HG02759 (cell line): ENCODE data around the gene NFATC2.

ENCODE experiments used
- ATAC-seq: cut with Tn5 transposase; IDR thresholded peaks from one replicate; pipeline ENCODE4 v1.9.1; 2021; ENCODE audit warnings: mild to moderate bottlenecking, moderate library complexity; ENCODE audit not compliant: unreplicated experiment

The NFATC2 gene

DNA sequence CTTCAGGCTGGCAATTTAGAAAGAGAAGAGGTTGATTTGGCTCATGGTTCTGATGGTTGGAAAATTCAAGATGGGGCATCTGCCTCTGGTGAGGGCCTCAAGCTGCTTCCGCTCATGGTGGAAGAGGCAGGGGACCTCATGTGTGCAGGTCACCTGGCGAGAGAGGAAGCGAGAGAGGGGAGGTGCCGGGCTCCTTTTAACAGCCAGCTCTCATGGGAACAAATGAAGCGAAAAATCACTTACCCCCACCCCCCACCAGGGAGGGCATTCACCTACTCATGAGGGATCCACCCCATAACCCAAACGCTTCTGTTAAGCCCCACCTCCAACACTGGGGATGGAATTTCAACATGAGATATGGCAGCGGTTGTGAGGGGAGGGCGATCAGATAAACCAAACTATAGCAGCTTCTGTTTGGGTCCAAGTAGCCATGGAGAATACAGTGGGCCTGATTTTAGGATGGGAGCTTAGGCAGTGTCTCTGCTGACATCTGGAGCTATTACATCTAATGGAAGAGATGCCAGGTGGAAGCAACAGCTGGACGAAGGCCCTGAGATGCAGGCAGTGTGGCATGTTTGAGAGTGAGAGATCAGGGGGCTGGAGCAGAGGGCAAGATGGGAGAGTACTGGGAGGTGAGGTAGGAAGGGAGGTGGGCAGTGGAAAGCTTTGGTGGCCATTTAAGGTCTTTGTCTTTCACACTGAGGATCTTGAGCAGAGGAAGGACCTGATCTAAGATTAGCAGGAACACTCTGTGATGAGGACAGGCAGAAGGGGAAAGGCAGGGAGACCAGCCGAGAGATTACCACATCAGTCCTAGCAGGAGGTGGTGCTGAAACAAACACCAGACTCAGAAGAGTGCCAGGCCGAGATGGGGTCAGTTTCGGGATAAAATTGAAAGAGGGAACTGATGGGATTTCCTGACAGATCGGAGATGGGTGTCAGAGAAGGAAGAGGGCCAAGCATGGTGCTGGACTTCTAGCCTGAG, 161.8 kb downstream of the NFATC2 start:
- ATAC-seq = no peak

DNA sequence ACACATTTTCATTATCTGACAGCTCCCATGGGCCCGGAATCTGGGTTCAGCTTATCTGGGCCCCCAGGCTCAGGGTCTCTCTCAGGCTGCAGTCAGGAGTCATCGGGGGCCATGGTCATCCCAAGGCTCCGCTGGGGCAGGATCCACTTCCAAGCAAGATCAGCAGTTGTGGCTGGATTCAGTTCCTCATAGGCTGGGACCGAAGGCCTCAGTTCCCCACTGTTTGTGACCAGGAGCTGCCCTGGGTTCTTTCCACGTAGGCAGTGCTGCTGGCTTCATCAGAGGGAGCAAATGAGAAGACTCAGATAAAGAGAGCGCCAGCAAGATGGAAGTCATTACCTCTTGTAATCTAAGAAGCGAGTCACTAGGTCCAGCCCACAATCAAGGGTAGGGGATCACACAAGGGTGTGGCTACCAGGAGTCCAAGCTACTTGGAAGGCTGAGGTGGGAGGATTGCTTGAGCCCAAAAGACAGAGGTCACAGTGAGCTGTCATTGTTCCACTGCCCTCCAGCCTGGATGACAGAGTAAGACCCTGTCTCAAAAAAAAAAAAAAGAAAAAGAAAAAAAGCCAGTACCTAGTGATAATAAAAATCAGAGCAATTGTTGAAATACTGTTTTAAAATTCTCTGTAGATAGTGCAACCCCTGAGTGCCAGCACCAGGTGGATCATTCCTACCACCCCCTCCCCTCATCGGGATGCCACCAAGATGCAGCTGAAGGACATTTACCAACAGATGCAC, 162.7 kb downstream of the NFATC2 start:
- no peak for ATAC-seq

DNA sequence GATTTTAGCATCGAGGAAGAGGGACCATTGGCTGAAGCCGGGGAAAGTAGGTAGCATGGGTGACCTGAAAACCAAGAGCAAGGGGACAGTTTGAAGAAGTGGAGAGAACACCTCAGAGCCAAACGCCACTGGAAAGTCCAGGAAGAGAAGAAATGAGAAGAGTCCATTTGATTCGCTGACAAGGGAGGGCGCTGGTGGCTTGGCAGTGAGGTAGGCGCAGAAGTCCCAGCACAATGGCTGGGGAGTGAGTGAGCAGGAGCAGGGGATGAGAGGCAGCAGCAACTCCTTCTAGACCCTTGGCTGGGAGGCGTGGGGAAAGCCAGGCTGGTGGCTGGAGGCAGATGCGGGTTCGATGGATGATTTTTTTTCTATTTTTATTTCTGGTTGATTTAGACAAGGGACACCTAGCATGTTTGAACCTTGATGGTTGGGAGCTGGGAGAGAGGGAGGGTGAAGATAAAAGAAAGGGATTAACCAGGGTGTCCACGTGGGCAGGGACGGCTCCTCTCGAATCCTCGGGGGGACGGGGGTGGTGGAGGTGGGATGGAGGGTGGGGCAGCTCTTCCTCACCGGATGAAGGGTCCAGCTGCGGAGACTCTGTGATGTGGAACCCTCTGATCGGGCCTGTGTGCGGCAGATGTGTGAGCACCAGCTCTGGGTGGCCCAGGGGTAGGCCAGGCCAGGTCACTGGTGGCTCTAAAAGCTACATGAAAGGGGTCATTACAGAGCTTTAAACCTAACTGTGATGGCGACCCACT, 164.2 kb downstream of the NFATC2 start:
- no peak for ATAC-seq

DNA sequence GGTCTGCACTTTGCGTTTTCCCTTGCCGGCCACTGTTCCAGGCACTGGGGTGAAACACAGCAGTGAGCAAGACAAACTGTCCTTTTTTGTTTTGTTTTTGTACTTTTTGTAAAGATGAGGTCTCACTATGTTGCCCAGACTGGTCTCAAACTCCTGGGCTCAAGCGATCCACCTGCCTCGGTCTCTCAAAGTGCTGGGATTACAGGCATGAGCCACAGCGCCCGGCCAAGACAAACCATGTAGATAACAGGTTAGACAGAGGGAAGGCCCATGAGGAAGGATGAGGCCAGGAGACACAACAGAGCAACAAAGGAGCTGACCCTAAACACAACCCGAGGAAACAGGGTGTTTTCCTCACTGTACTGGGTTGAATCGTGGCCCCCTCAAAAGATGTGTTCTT, 165.4 kb downstream of the NFATC2 start:
- no peak for ATAC-seq

DNA sequence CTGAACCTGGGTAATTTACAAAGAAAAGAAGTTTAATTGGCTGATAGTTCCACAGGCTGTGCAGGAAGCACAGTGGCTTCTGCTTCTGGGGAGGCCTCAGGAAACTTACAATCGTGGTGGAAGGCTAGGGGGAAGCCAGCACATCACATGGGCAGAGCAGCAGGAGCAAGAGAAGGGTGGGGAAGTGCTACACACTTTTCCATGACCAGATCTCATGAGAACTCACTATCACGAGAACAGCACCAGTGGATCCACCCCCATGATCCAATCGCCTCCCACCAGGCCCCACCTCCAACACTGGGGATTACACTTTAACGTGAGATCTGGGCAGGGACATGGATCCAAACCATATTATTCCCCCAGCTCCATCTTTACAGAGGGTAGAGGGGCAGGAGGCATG, 166.4 kb downstream of the NFATC2 start:
- ATAC-seq = no peak

DNA sequence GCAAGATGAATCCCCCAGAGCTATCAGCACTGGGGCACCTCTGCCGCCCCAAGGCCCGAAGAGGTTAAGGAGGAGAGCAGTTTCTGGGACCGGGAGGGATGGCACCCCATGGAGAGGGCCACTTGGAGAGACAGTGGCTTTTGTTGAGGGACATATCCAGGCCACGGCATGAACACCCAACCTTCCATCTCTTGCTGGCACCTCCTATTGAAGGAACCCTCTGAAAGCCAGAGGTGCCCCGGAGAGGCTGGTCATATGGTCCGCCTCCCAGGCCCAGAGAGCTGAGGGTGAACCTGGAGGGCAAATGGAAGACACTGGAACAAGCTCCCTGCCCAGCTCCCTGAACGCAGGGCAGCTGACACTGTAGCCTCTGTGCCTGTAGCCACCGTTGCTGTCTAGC, 167.0 kb downstream of the NFATC2 start:
- no peak for ATAC-seq

DNA sequence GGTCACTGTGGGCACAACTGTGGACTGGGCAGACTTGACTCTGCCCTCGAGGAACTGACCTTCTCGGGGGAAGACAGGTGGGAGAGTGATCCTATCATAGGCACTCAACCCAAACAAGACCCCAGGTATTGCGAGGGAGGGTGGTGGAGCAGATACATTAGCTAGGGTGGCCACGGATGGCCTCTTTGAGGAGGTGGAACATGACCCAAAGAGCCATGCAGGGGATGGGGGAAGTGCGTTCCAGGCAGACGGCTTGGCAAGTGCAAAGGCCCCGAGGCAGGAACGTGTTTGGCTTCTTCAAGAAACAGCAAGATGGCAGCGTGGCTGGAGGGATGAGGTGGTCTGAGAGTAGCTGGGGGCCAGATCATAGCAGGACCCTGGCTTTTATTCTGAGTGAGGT, 167.6 kb downstream of the NFATC2 start:
- no peak for ATAC-seq

DNA sequence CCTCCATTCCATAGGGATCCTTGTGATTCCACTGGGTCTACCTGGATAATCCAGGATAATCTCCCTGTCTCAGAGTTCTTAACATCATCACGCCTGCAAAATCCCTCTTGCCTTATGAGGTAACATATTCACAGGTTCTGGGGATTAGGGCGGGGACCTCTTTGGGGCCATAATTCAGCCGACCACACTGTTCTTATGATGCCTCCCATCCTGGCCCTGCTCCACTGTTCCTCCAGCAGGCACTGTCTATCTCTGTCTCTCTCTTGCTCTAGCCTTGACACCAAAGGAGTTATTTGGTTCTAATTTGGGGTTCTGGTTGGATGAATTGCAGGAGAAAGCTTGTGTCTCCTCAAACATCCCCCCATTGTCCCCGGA, 168.1 kb downstream of the NFATC2 start:
- ATAC-seq = no peak

DNA sequence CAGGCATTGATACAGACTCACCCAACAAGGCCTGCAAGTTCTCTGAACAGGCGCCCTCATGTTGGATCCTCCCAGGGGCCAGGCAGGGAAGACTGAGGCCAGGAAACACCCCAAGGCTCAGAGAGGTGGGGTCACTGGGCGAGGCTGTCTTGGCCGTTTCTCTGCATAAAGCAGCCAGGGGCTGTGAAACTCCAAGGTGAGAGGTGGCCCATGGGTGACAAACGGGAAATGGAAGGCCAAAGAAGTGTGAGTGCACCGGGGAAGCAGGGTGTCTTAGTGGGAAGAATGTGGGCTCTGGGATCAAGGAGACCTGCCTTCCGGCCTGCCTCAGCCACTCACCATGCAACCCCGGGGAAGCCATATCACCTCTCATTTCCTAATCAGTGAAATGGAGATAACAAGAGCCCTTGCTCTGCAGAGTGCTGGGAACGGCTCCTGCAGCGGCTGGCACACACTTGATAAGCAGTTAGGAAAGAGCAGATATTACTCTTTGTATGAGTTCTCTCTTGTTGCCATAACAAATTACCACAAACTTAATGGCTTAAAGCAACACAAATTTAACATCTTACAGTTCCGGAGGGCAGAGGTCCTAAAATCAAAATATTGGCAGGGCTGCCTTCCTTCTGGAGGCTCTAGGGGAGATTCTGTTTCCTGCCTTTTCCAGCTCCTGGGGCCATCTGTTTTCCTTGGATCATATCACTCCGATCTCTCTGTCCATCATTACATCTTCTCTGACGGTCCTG, 168.6 kb downstream of the NFATC2 start:
- ATAC-seq = no peak

DNA sequence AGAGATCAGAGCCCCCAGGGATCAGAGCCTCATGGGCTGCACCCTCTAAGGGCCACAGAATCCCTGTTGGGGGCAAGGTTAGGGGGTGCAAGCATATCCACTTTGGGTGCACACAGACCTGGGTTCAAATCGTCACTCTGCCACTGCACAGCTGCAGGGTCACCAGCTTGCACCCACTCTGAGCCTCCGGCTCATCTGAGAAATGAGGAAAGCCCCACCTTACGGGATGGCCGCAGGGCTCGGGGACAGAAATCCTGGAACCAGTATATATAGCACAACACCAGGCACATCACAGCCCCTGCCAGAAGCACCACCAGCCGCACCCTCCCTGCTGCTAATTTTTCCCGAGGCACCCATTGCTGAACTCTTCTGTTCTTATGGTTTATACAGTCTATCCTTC, 169.6 kb downstream of the NFATC2 start:
- ATAC-seq = no peak

DNA sequence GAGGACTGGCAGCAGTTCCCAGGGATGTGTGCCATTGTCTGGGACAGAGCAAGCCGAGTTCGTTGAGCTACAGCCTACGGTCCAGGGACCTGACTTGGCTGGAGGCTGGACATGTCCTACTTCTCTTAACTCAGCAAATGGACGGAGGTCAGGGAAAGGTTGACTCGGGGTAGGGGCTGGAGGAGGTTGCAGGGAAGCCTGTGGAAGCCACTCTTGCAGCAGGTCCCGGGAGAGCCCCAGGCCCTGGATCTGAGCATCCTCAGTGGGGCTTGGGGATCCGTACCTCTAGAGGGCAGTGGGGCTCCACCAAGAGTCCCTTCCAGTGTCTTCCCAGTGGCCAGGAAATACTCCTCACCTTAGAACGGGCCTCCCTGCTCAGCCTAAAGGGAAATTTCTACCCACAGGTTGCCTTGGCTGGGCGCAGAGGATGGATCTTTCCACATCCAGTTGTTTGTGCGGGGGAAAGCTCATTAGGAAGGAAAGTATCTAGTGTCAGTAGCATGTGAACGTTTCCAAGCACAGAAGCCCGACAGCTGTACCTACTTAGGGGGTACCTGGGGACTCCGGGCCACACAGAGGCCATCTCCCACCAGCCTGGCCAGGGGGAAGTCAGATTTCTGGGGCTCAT, 170.2 kb downstream of the NFATC2 start:
- ATAC-seq = no peak

DNA sequence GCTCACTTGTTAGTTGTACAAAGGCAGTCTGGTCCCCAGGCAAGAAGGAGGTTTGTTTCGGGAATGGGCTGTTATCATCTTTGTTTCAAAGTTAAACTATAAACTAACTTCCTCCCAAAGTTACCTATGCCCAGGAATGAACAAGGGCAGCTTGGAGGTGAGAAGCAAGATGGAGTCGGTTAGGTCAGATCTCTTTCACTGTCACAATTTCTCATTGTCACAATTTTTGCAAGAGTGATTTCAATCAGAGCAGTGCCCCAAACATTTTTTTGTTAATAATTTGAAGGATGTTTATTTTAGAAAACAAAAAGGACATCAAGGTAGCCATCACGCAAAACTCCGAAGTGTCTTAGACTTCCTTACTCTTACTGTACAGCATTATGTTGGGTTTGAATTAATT, 170.8 kb downstream of the NFATC2 start:
- ATAC-seq = no peak

DNA sequence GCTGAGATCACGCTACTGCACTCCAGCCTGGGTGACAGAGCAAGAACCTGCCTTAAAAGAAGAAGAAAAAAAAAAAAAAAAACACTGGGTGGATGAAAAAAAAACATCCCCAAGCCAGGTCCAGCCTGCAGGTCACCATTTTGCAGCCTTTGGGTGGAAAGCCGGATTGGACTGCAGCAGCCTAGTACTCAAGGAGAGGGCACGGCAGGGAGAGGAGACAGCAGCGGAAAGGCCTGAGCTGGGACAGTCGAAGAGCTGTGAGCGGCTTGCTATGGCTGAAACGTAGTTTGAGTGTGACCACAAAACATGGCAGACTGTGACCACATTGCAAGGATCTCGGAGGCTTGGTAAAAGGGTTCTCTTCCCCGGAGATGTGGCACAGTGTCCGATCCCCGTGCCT, 173.0 kb downstream of the NFATC2 start:
- ATAC-seq = no peak

DNA sequence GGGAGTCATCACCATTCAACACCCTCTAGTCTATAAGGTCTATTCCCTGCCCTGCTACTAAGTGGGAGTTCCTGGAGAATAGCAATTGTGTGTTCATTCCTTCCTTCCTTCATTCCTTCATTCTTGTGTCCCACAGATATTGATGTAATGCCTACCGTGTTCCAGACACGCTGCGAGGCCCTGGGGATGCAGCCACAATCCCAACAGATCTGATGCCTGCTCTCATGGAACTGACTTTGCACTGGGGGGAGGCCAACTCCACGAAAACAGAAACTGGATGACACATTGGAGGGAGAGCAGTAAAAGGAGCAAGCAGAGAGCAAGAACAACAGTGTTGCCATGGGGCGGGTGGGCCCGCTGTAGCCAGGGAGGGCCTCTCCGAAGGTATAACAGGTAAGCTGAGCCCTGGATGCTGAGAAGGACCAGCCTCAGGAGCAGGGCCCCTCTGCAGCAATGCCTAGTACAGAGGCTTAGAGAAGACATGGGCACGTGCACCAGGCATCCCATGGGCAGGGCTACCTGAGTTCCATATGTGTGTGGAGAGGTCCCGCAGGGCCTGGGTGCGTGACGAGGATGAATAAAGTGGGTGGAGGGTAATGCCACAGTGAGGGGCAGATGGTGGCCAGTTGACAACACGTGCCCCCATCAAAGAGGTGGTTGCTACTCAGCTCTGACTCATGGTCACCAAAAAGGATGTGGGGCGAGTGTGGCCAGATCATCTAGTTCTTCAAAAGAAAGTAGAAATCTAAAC, 173.9 kb downstream of the NFATC2 start:
- no peak for ATAC-seq

DNA sequence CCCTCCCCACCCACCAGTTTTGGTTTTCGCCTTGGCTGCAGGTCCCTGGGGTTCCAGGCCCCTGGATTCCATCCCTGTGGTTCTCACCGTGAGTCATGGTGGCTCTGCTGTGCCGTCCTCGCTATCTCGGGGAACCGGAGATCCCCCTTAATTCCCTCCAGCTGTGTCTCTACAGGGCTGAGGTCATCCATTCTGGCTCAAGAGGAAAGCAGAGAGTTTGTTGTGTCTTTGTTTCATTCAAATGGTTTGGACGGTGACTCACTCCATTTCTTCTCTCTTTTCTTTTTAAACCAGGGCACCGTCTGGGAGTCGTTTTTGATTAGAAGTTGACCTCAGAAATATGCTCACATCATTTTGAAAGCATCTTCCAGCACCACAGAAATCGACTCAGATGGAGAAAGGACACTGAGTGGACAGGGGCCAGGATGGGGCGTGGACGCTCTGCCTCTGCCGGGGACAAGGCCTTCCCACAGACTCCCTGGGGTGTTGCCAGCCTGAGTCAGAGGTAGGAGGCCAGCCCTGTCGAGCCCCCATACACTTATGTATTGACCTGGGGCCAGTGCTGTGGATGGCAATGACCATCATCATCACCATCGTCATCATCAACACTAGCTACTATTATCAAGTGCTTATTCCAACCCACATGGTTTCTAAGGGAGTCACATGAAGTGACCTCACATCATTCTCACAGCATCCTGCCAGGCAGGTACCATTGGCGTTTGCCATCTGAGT, 176.2 kb downstream of the NFATC2 start:
- no peak for ATAC-seq

DNA sequence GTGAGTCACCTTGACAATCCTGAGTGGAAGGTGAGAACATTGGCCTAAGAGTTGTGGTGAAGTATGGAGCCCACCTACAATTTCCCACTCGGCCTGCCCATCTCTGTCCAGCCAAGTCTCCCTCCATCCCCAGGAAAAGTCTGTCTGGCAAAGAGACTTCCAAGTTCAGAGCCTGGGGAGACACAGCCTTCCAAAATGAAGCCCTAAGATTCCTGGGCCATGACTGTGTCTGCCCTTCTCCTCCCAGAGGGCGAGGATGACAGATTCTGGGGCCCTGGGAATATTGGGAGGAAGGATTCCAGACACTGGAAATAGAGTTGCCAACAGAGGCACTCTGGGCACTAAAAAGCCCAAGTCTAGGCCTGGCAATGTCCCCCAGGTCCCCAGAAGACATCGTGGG, 176.8 kb downstream of the NFATC2 start:
- no peak for ATAC-seq

DNA sequence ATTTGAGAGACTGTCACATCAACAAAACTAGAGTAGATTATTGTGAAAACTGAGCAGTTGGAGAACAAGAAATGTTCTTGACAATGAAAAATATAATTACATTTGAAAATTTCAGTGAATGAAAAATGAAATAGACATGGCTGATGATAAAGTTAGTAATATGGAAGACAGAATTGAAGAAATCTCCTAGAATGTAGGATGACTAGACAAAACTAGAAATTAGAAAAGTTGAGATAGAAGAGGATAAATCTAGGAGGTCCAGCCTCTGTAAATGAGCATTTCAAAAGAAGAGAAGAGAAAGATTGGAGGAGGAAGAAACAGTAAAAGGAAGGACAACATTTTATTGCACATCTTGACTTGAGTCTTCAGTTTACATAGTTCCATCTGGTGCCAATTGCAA, 178.7 kb downstream of the NFATC2 start:
- no peak for ATAC-seq

DNA sequence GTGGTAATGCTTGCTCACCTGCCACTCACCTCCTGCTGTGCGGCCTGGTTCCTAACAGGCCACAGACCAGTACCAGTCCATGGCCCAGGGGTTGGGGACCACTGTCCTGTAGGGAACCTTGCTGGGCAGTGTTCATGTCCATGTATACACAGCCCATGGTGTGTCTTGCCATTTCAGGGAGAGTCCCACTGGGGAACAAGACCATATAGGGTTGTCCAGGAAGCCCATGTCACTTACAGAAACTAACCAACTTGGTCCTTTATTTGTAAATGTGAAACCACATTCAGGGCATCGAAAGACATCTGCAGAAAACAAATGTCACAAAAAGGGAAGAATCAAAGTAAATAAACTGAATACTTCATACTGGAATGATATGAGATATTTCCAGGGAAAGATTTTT, 179.1 kb downstream of the NFATC2 start:
- ATAC-seq = no peak

DNA sequence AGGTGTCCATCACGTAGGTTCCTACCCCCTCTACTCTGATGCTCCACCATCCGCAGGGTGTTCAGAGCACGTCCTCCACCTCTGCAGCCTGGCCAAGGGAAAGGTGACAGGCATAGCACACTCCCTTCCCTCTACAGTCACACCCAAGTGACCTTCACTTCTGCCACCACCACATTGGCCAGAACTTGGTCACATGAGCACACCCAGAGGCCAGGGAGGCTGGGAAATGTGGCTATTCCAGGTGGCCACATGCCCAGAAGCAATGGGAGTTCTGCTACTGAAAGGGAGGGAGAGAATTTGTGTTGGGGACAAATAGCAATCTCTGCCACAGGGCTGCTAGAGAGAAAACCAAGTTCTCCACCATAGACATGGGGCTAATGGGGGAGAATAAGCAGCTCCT, 180.3 kb downstream of the NFATC2 start:
- ATAC-seq = no peak
